Activated naive CD8-positive, alpha-beta T cell treated with anti-CD3 and anti-CD28 coated beads, Interleukin-2, amount 50 U/mL, for 24 hours (primary cell): Measurements from ENCODE around the gene MAT1A.

Experiments
- ATAC-seq: fragments of 150-1000 bp; cut with Tn5 transposase; one replicate; pipeline ENCODE4 v1.10.0; 2021
- DNase-seq: peaks from one replicate; pipeline ENCODE4 v3.0.0; 2021
- H3K27ac Mint-ChIP-seq: one replicate; pipeline ENCODE4 v1.8.0; 2021; ENCODE audit warnings: mild to moderate bottlenecking, mixed read lengths
- H3K27me3 Mint-ChIP-seq: one replicate; pipeline ENCODE4 v1.8.0; 2021; ENCODE audit warnings: mixed read lengths
- H3K36me3 Mint-ChIP-seq: one replicate; pipeline ENCODE4 v1.8.0; 2021; ENCODE audit warnings: low read depth, mixed read lengths
- H3K4me1 Mint-ChIP-seq: one replicate; pipeline ENCODE4 v1.8.0; 2021; ENCODE audit warnings: mixed read lengths
- H3K4me3 Mint-ChIP-seq: one replicate; pipeline ENCODE4 v1.8.0; 2021; ENCODE audit warnings: mild to moderate bottlenecking, moderate library complexity, mixed read lengths
- H3K9me3 Mint-ChIP-seq: one replicate; pipeline ENCODE4 v1.8.0; 2021; ENCODE audit warnings: mixed read lengths

MAT1A gene

DNA sequence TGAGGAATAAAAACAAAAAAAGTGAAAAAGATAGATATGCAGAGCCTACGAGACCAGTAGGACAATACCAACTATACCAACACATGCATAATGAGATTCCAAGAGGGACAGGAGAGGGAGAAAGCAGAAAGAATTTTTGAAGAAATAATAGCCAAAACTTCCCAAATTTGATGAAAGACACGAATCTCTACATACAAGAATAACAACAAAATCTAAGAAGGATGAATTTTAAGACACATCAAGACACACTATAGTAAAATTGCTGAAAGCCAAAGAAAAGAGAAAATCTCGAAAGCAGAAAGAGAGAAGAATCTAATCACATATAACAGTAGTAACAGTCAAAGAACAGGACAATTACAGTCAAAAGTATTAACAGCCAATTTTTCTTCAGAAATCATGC is 7.5 kb upstream of the MAT1A start:
- DNase-seq (no peak), ATAC-seq (no peak)
- peaks cover 2% of the 10 kb centered on the region for H3K27me3 Mint-ChIP-seq
- H3K36me3 Mint-ChIP-seq = no peaks in the 10 kb centered on the region
- H3K9me3 Mint-ChIP-seq = peaks cover 28% of the 10 kb centered on the region
- H3K4me1 Mint-ChIP-seq = no peaks in the 10 kb centered on the region
- no peak overlapping the region for H3K4me3 Mint-ChIP-seq
- H3K27ac Mint-ChIP-seq = no peak overlapping the region

DNA sequence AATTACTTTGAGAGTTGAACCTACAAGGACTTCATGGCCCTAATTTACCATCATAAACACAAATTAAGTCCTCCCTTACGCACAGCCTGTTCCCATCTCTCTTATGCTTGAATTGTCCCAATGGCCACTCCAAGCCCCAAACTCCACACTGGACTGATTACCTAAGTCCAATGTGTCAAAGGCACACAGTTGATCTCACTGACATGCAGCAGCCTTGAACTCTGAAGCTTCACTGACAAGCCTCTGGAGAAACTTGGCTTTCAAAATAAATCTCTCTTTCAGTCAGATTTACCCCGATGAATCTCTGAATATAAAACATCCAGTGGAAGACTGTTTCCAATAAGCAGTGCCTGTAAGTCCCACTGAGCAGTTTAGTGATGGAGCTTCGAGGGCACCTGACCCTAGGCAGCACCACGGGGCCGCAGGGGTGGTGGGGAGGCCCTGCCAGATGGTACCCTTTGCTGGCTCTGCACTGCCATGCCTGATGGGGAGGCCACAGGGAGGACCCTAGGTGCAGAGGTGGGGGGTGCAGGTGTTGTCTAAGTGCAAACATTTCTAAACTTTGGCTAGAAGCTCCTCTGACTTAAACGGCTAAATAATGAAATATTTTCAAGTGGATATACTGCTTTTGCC is 3.3 kb upstream of the MAT1A start:
- H3K27me3 Mint-ChIP-seq = peaks cover 3% of the 10 kb centered on the region
- H3K27ac Mint-ChIP-seq = no peak overlapping the region
- no peak overlapping the region for H3K4me3 Mint-ChIP-seq
- H3K9me3 Mint-ChIP-seq = peaks cover 7% of the 10 kb centered on the region
- H3K36me3 Mint-ChIP-seq = no peaks in the 10 kb centered on the region
- H3K4me1 Mint-ChIP-seq = no peaks in the 10 kb centered on the region
- ATAC-seq = no peak
- no peak for DNase-seq

DNA sequence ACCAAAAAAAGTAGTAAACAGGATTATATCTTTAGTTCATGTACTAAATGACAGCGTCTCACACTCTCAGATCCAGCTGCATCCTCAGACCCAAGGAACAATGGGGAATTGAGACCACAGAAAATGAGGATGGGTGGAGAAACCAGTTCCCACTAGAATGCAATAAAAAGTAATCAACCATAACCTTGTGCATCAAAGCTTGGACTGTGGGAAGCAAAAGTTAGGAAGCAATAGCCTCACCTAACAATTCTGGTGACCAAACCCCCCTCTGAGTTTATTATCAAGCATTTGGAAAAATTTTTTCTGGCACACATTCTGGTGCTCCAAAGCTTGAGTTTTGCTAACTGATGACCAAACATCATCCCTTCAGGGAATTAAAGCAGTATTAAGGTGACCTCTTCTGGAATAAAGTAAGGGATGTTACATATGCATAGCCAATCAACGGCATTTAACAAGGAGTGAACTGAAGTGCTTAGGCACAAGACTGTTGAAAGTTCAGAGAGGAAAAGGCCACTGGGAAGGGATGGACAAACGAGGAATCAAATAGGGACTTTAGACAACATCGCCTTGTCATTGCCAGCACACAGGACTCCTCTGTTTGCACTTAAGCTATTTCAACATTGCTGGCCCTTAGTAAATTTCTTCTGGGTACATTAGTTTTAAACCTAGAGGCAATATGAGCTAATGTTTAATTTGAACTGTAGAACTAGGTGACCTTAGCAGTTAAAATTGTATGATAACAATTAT is 1.2 kb upstream of the MAT1A start:
- Mint-ChIP-seq H3K27me3 (peaks cover 3% of the 10 kb centered on the region), H3K4me1 (no peaks in the 10 kb centered on the region), H3K36me3 (no peaks in the 10 kb centered on the region), H3K4me3 (no peak overlapping the region), H3K27ac (no peak overlapping the region), H3K9me3 (no peaks in the 10 kb centered on the region)
- ATAC-seq (no peak), DNase-seq (no peak)

DNA sequence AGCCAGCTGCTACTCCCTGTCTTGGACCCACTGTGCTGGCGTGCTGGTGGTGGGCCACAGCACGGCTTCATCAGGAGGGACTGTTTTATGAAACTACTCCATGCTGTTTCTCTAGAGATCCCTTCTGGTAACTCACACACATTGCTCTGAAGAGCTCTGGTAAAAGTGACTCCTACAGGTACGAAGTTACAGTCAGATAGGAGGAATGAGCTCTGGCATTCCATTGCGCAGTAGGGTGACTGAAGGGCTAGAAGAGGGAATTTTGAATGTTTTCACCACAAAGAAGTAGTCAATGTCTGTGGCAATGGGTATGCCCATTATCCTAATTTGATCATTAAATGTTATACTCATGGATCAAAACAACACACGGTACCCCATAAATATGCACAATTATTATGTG is 609 bp downstream of the MAT1A start:
- DNase-seq (no peak), ATAC-seq (no peak)
- no peaks in the 10 kb centered on the region for H3K36me3 Mint-ChIP-seq
- no peaks in the 10 kb centered on the region for H3K9me3 Mint-ChIP-seq
- no peak overlapping the region for H3K27ac Mint-ChIP-seq
- H3K27me3 Mint-ChIP-seq = peaks cover 3% of the 10 kb centered on the region
- H3K4me3 Mint-ChIP-seq = no peak overlapping the region
- no peaks in the 10 kb centered on the region for H3K4me1 Mint-ChIP-seq

DNA sequence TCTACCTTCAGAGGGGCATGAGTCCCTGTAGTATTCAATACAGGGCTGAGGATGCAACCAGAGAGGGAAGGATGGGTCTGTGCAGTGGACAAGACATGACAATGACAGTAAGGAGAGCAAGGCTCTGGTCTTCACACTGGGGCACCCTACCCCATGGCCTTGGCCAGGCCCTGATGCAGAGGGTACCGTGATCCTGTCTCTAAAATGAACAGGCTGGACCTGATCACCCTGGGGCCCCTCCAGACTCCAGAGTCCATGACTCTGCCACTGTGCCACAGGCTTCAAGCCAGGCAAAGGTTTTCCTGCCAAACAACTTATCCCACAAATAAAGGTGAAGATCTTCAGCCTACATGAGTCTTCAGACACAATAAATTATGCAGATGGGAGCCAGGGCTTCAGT is 4.9 kb downstream of the MAT1A start:
- Mint-ChIP-seq H3K4me3 (no peak overlapping the region), H3K27me3 (peaks cover 3% of the 10 kb centered on the region), H3K27ac (no peak overlapping the region), H3K36me3 (no peaks in the 10 kb centered on the region), H3K9me3 (no peaks in the 10 kb centered on the region), H3K4me1 (no peaks in the 10 kb centered on the region)
- no peak for ATAC-seq
- DNase-seq = no peak

DNA sequence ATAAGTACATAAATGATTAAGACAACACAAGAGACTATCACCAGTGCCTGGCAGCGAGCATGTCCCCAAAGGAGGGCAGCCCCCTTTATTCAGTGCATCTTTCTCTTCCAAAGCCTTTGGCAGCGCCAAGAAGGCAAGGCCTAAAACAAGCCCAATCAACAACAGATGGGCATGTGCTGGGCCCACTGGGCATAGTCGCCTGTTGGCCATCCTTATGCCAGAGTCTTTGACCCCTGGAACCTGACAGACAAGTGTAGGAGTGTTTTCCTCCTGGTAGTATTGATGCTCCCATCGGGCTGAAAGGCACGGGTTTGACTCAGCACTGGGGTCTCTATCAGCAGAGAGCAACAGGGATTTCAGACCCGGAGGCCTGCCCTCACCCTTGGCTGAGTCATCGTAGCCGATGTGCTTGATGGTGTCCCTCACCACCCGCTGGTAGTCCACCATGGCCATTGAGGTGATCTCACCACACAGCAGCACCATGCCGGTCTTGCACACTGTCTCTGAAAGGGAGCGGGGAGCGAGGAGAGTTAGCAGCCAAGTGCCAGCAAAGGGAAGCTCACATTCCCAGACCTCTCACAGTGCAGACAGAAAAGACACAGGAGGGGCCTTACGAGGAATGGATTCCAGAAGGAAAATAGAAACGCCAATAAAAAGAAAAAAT is 5.8 kb downstream of the MAT1A start:
- no peaks in the 10 kb centered on the region for H3K27me3 Mint-ChIP-seq
- no peaks in the 10 kb centered on the region for H3K36me3 Mint-ChIP-seq
- H3K4me3 Mint-ChIP-seq = no peak overlapping the region
- ATAC-seq = no peak
- DNase-seq = no peak
- no peak overlapping the region for H3K27ac Mint-ChIP-seq
- H3K4me1 Mint-ChIP-seq = no peaks in the 10 kb centered on the region
- H3K9me3 Mint-ChIP-seq = no peaks in the 10 kb centered on the region

DNA sequence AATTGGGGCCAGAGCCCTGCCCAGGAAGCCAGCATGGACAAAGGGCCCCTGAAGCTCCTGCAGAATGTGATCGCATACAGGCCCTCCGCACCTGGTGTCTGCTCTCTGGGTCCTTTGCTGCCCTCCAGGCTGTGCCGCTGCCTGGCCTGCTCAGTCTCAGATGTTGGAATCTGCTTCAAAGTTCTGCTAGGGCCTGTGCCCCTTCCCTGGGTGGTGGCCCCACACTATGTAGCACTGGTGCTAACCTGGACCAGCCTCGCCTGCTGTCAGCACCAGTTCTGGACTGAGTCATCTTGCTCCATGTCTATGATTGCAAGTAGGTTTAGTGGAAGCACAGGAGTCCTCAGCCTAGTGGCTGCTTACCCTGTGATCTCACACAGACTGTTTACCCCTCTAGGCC is 6.3 kb downstream of the MAT1A start:
- no peak overlapping the region for H3K27ac Mint-ChIP-seq
- H3K4me3 Mint-ChIP-seq = no peak overlapping the region
- no peaks in the 10 kb centered on the region for H3K36me3 Mint-ChIP-seq
- no peaks in the 10 kb centered on the region for H3K4me1 Mint-ChIP-seq
- H3K9me3 Mint-ChIP-seq = no peaks in the 10 kb centered on the region
- ATAC-seq (no peak), DNase-seq (no peak)
- no peaks in the 10 kb centered on the region for H3K27me3 Mint-ChIP-seq

DNA sequence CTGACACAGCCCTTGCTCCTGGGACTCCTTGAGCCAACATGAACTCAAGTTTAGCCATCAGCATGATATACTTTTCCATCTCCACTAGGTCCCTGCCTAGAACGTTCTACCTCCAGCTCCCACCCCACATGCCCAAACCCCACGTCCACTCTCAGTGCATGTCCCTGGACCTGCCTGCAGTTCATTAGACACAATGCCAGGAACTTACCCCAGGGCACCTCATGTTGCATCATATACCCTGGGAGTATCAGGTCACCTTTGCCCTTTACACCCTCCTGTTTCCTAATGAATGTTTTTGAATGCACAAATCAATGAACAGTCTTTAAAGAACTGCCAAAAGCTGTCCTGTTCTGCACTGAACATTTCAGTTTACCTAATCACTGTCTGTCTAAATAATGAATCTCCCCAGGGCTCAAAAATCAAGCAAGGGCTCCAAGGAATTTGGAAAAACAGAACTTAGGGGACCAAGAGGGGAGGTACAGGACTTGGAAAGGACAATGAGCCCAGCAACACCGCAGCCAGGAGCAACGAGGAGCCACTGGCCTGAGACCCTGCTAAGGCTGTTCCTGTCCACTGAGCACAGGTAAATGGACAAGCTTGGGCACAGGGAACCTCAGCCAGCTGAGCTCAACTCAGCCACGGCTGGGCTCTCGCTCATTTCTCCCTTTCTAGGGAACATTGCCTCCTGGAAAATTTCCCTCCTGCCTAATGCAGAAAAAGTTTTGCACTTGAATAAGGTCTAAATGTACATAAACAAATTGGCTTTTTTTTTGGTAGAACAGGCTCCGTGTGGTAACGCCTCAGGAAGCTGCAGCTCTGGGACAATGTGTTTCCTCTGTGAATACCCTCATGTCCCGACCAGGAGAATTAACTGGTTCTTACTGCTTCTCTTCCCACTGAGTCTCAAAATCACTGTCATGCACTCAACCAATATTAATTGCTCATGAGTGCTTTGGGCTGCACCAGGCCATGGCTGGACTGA is 7.4 kb downstream of the MAT1A start:
- no peak for ATAC-seq
- H3K4me3 Mint-ChIP-seq = no peak overlapping the region
- no peaks in the 10 kb centered on the region for H3K36me3 Mint-ChIP-seq
- H3K4me1 Mint-ChIP-seq = no peaks in the 10 kb centered on the region
- no peaks in the 10 kb centered on the region for H3K9me3 Mint-ChIP-seq
- DNase-seq = no peak
- H3K27me3 Mint-ChIP-seq = no peaks in the 10 kb centered on the region
- no peak overlapping the region for H3K27ac Mint-ChIP-seq

DNA sequence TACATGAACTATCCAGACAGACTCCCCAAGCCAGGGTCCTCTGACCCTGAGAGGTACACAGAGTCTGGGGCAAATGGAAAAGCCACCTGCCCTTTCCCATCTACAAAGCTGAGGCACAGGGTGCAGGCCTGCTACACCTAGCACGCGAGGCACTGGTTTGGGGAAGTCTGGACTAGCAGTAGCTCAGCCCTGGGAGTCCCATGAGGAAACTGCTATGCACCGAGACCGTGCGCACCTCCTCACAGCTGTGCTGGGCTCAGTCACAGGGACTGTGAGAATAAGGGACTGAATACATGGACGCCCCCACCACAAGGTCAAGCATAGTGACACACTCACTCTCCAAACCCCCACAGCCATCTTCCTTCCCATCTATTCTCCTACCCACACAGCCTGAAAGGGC is 8.2 kb downstream of the MAT1A start:
- Mint-ChIP-seq H3K4me1 (no peaks in the 10 kb centered on the region), H3K36me3 (no peaks in the 10 kb centered on the region), H3K27ac (no peak overlapping the region), H3K27me3 (no peaks in the 10 kb centered on the region), H3K4me3 (no peak overlapping the region), H3K9me3 (no peaks in the 10 kb centered on the region)
- ATAC-seq = no peak
- no peak for DNase-seq

DNA sequence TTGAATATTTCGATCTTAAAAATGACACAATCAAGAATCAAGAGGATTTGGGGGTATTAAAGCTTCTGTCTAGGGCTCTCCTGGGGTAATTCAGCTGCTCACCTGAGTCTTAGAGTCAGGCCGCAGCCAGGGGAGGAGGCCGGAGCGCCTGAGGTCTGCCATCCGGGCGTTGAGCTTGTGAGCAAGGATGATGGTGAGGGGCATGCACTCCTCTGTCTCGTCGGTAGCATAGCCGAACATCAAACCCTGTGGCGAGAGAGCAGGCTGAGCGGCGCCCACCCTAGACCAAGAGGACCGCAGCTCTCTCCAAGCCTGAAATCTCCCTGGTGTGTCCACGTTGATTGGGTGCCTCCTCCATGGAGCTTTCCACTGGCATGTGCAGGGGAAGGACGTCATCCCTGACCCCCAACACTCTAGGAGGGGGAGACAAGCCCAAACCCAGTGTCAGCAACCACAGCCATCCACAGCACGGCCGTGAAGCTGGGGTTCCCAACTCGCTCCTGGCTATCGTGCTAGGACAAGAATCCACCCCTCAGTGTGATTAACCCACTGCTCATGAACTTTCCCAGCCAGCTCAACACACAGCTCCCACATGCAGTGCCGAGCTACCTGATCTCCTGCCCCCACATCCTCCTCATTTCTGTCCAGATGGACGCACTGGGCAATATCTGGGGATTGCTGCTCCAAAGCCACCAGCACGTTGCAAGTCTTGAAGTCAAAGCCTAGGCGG is 9.2 kb downstream of the MAT1A start:
- H3K4me3 Mint-ChIP-seq = no peak overlapping the region
- no peaks in the 10 kb centered on the region for H3K4me1 Mint-ChIP-seq
- no peaks in the 10 kb centered on the region for H3K27me3 Mint-ChIP-seq
- H3K27ac Mint-ChIP-seq = no peak overlapping the region
- H3K9me3 Mint-ChIP-seq = no peaks in the 10 kb centered on the region
- DNase-seq (no peak), ATAC-seq (no peak)
- H3K36me3 Mint-ChIP-seq = no peaks in the 10 kb centered on the region

DNA sequence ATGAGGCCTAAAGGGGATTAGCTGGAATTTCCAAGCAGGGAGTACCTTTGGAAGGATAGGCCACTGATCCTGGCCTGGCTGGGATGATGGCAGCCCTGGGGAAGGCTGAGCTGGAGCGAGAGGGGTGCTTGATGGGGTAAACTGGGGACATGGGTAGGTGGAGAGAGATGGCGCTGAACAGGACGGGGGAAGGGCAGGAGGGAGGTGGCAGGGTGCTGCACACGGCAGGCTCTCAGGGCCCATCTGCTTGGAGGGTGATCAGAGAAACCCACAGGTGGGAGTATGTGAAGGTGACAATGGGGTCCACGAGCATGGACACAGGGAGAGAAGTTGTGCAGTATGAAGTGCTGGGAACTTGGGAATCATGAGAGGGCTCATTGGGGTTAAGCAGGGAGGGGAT is 10.3 kb downstream of the MAT1A start:
- H3K36me3 Mint-ChIP-seq = no peaks in the 10 kb centered on the region
- H3K27me3 Mint-ChIP-seq = no peaks in the 10 kb centered on the region
- DNase-seq (no peak), ATAC-seq (no peak)
- no peak overlapping the region for H3K27ac Mint-ChIP-seq
- no peak overlapping the region for H3K4me3 Mint-ChIP-seq
- no peaks in the 10 kb centered on the region for H3K4me1 Mint-ChIP-seq
- no peaks in the 10 kb centered on the region for H3K9me3 Mint-ChIP-seq

DNA sequence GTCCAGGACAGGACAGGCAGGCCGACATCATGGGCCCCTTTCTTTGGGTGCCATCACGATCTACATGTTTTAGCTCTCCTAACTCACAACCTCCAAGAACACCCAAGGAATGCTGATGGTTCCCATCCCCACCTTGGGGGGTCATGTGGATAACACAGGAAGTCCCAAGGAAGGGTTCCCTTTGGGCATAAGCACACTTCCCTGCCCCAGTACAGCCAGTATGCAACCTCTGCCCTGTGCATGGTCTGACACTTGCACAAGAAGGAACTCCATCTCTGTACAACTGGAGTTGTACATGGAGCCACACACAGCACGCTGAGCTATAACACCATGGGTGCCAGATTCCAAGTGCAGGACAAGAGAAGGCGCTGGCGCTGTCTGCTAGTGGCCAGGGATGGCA is 11.0 kb downstream of the MAT1A start:
- H3K4me1 Mint-ChIP-seq = no peaks in the 10 kb centered on the region
- ATAC-seq = no peak
- DNase-seq = no peak
- no peaks in the 10 kb centered on the region for H3K9me3 Mint-ChIP-seq
- no peaks in the 10 kb centered on the region for H3K27me3 Mint-ChIP-seq
- no peaks in the 10 kb centered on the region for H3K36me3 Mint-ChIP-seq
- no peak overlapping the region for H3K4me3 Mint-ChIP-seq
- H3K27ac Mint-ChIP-seq = no peak overlapping the region

DNA sequence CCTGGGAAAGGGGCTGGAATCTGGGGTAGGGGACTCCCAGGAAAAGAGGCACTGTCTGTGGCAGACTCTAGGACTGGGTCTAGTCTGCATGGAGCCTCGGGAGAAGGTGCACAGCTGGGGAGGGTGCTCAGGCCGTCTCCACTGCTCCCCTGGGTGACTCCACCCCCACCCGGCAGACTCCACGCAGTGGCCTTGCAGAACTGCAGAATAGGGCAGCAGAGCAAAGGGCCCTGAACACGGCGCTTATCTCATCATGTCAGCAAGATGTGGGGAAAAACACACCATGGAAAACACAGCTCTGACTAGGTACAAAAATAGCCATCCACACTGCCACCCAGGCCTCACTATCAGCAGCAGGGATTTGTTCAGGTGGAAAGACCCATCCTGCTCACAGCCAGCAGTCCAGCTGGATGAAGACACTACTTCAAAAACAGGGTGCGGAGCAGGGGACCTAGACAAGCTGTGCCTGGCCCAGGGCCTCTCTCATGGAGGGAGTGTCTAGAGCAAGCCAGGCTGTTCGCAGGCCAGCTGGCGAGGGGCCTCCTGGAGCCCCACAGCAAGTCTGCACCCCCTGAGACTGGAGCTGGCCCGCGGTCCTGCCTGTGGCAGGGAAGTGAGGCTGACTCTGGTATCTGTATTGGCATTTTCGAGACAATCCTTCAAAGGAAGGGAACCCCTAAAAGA is 11.7 kb downstream of the MAT1A start:
- no peaks in the 10 kb centered on the region for H3K4me1 Mint-ChIP-seq
- no peaks in the 10 kb centered on the region for H3K27me3 Mint-ChIP-seq
- no peaks in the 10 kb centered on the region for H3K36me3 Mint-ChIP-seq
- no peak for DNase-seq
- H3K27ac Mint-ChIP-seq = no peak overlapping the region
- H3K9me3 Mint-ChIP-seq = no peaks in the 10 kb centered on the region
- no peak for ATAC-seq
- no peak overlapping the region for H3K4me3 Mint-ChIP-seq
